Activated CD4-positive, alpha-beta T cell treated with anti-CD3 and anti-CD28 coated beads, Interleukin-2, amount 10 ng/mL, durations not matched to agents 7 days and 5 days (primary cell): ENCODE data around the gene BTBD6. TPM values are rescaled to one million over a fixed set of nuclear protein-coding genes. Genes with fewer than 3 reads are reported as not detected.

ENCODE experiments used
- CTCF ChIA-PET: fragments of 350-600 bp; sonication (Branson Sonifier 250); formaldehyde crosslinking; loops from one replicate; lab custom pipeline; 2021; ENCODE audit warnings: antibody characterized with exemption; lab: Charles Lee
- POLR2A ChIA-PET: fragments of 350-600 bp; sonication (Branson Sonifier 250); formaldehyde crosslinking; loops from one replicate; lab custom pipeline; 2021; ENCODE audit warnings: antibody characterized with exemption; lab: Charles Lee
- DNase-seq: peaks from one replicate; pipeline ENCODE4 v3.0.0-alpha.2; 2020
- H3K27ac Mint-ChIP-seq: one replicate; pipeline ENCODE4 v1.8.0; 2021; ENCODE audit warnings: mild to moderate bottlenecking, moderate library complexity, mixed read lengths
- H3K27me3 Mint-ChIP-seq: one replicate; pipeline ENCODE4 v1.8.0; 2021; ENCODE audit warnings: mixed read lengths
- H3K36me3 Mint-ChIP-seq: one replicate; pipeline ENCODE4 v1.8.0; 2021; ENCODE audit warnings: low read depth, mixed read lengths
- H3K4me1 Mint-ChIP-seq: one replicate; pipeline ENCODE4 v1.8.0; 2021; ENCODE audit warnings: mixed read lengths
- H3K4me3 Mint-ChIP-seq: one replicate; pipeline ENCODE4 v1.8.0; 2021; ENCODE audit warnings: mild to moderate bottlenecking, moderate library complexity, mixed read lengths
- H3K9me3 Mint-ChIP-seq: one replicate; pipeline ENCODE4 v1.8.0; 2021; ENCODE audit warnings: mixed read lengths
- total RNA-seq, 2 experiments: library from RNA; stranded (reverse); gene quantifications; one replicate each; pipeline ENCODE4 v1.2.3, GENCODE V29; 2021

The BTBD6 gene
- total RNA-seq, 2 experiments from 2014 or later, result 43.7 to 43.9 TPM

DNA sequence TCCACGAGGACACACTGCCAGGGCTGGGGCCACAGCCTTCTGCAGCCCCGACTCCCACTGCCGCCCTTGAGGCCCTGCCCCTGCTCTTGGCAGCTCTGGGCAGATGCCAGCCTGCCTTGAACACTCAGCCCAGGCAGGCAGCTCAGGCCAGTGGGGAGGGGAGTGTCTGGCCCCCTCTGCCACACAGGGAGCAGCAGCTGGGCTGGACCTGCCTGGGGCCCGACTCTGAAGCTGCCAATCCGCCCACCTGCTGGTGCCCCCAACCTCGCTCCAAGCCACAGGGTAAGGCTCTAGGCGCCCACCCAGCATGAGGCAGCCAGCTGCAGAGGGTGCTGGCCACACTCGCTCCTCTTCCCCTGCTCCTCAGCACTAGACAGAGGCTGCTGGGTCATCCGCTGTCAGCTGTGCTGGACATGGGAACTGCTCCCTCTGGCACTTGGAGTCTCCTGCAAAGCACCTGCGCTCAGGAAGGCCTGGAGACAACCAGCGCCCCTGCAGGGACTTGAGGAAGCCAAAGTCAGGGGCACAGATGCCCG is 42.6 kb upstream of the BTBD6 start:
- ChIA-PET CTCF (no interaction called here), POLR2A (no interaction called here)
- Mint-ChIP-seq H3K4me1 (peaks cover 12% of the 10 kb centered on the region), H3K9me3 (no peaks in the 10 kb centered on the region), H3K36me3 (no peaks in the 10 kb centered on the region), H3K27ac (no peak overlapping the region), H3K27me3 (no peaks in the 10 kb centered on the region), H3K4me3 (no peak overlapping the region)
- DNase-seq, result no peak

GRCh38 chr14:105206873-105207272 is 41.5 kb upstream of the BTBD6 start:
- H3K4me1 Mint-ChIP-seq, result peaks cover 9% of the 10 kb centered on the region
- CTCF ChIA-PET, result interaction anchor here (1.1 kb wide), 1 partner anchor 145 kb away, joined by 3 read pairs; no protein-coding TSS in a partner anchor
- H3K9me3 Mint-ChIP-seq, result no peaks in the 10 kb centered on the region
- H3K27me3 Mint-ChIP-seq, result no peaks in the 10 kb centered on the region
- POLR2A ChIA-PET, result no interaction called here
- no peaks in the 10 kb centered on the region for H3K36me3 Mint-ChIP-seq
- no peak for DNase-seq
- no peak overlapping the region for H3K4me3 Mint-ChIP-seq
- no peak overlapping the region for H3K27ac Mint-ChIP-seq

- Mint-ChIP-seq H3K9me3 (no peaks in the 10 kb centered on the region), H3K4me3 (no peak overlapping the region), H3K27me3 (no peaks in the 10 kb centered on the region), H3K36me3 (no peaks in the 10 kb centered on the region), H3K27ac (no peak overlapping the region), H3K4me1 (peaks cover 6% of the 10 kb centered on the region)
- ChIA-PET POLR2A (no interaction called here), CTCF (interaction anchor here (1.1 kb wide), 1 partner anchor 144 kb away, joined by 3 read pairs; no protein-coding TSS in a partner anchor)
- no peak for DNase-seq
Measured at GRCh38 chr14:105207460-105207901, 40.9 kb upstream of the BTBD6 start.

- Mint-ChIP-seq H3K4me1 (peaks cover 6% of the 10 kb centered on the region), H3K4me3 (no peak overlapping the region), H3K27ac (no peak overlapping the region), H3K36me3 (no peaks in the 10 kb centered on the region), H3K27me3 (no peaks in the 10 kb centered on the region), H3K9me3 (no peaks in the 10 kb centered on the region)
- CTCF ChIA-PET, result interaction anchor here (1.1 kb wide), 1 partner anchor 144 kb away, joined by 3 read pairs; no protein-coding TSS in a partner anchor
- POLR2A ChIA-PET, result no interaction called here
- DNase-seq, result no peak
Measured at GRCh38 chr14:105207996-105208737, 40.2 kb upstream of the BTBD6 start.

DNA sequence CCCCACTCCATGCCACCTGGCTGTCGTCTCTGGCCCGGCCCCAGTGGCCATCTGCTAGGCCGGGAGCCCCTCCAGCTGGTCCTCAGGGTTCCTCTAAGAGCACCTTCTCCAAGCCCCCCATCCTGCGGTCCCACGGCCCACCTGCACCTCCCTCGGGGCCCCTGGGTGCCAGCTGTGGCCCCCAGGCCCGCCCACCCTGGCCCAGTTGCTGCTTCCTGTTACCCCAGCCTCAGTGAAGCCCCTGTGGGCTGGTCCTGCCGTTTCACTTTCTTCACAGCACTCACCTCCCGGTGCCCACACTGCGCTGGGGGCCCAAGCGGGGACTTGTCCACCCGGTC is 39.6 kb upstream of the BTBD6 start:
- H3K27ac Mint-ChIP-seq, result no peak overlapping the region
- H3K4me1 Mint-ChIP-seq, result peaks cover 6% of the 10 kb centered on the region
- no peaks in the 10 kb centered on the region for H3K36me3 Mint-ChIP-seq
- DNase-seq, result no peak
- ChIA-PET POLR2A (no interaction called here), CTCF (no interaction called here)
- H3K4me3 Mint-ChIP-seq, result no peak overlapping the region
- H3K27me3 Mint-ChIP-seq, result no peaks in the 10 kb centered on the region
- no peaks in the 10 kb centered on the region for H3K9me3 Mint-ChIP-seq

GRCh38 chr14:105209091-105209490 is 39.2 kb upstream of the BTBD6 start:
- Mint-ChIP-seq H3K27me3 (no peaks in the 10 kb centered on the region), H3K4me3 (no peak overlapping the region), H3K36me3 (no peaks in the 10 kb centered on the region), H3K27ac (no peak overlapping the region), H3K4me1 (peaks cover 6% of the 10 kb centered on the region), H3K9me3 (no peaks in the 10 kb centered on the region)
- ChIA-PET POLR2A (no interaction called here), CTCF (no interaction called here)
- no peak for DNase-seq

DNA sequence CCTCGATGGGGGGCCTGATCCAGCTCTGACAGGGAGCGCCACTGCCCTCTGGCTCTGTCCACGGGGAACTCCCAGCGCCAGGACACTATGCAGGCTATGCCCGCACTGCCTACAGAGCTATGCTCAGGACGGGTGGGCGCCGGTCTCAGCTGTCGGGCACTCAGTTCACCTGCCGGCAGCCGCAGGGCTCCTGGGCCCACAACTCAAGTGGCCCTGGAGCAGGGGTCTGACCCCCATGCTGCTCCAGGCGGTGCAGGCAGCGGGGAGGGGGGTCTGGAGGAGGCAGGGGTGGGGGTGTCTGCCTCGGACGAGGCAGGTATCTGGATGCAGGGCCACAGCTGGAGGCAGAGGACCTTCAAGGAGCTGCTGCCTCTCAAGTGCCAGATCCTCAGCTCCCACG is 38.7 kb upstream of the BTBD6 start:
- no peaks in the 10 kb centered on the region for H3K27me3 Mint-ChIP-seq
- H3K36me3 Mint-ChIP-seq, result no peaks in the 10 kb centered on the region
- ChIA-PET POLR2A (no interaction called here), CTCF (no interaction called here)
- H3K27ac Mint-ChIP-seq, result no peak overlapping the region
- peaks cover 3% of the 10 kb centered on the region for H3K4me1 Mint-ChIP-seq
- no peak overlapping the region for H3K4me3 Mint-ChIP-seq
- no peak for DNase-seq
- H3K9me3 Mint-ChIP-seq, result no peaks in the 10 kb centered on the region

- Mint-ChIP-seq H3K4me1 (no peaks in the 10 kb centered on the region), H3K9me3 (no peaks in the 10 kb centered on the region), H3K27ac (no peak overlapping the region), H3K27me3 (no peaks in the 10 kb centered on the region), H3K4me3 (no peak overlapping the region), H3K36me3 (peaks cover 5% of the 10 kb centered on the region)
- CTCF ChIA-PET, result no interaction called here
- POLR2A ChIA-PET, result no interaction called here
- no peak for DNase-seq
Measured at GRCh38 chr14:105210266-105211025, 37.9 kb upstream of the BTBD6 start.

DNA sequence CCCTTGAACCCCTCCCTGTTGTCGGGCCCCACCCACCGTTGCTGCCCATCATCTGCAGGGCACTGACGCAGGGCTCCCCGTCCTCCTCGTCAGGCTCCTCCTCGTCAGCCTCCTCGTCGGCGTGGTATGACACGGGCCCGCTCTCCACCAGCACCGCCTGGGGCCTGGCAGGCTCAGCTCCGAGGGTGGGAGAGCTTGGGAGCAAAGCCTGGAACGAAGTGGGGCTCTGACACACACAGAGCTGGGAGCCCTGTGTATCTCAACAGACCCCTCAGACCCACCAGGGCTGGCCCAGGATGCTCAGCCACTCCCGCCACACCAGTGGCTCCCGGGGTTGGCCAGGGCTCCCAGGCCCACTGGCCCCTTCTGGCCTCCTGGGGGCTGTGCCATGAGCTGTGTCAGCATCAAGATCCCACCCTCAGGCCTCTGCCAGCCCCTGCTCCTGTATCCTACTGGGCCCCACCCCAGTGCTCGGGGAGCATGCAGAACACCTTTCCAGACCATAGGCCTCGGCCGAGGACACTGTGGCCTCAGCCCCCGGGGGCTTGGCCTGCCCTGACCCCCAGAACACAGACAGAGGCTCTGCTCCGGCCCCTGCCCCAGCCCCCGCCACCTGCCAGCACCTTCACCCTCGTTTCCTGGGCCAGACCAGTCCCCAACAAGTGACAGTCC is 37.1 kb upstream of the BTBD6 start:
- Mint-ChIP-seq H3K4me1 (no peaks in the 10 kb centered on the region), H3K27ac (no peak overlapping the region), H3K9me3 (no peaks in the 10 kb centered on the region), H3K27me3 (no peaks in the 10 kb centered on the region), H3K4me3 (no peak overlapping the region), H3K36me3 (peaks cover 12% of the 10 kb centered on the region)
- no peak for DNase-seq
- ChIA-PET CTCF (interaction anchor here (0.6 to 0.7 kb wide), 2 partner anchors 13 to 1134 kb away, joined by 3 read pairs; no protein-coding TSS in a partner anchor), POLR2A (no interaction called here)

DNA sequence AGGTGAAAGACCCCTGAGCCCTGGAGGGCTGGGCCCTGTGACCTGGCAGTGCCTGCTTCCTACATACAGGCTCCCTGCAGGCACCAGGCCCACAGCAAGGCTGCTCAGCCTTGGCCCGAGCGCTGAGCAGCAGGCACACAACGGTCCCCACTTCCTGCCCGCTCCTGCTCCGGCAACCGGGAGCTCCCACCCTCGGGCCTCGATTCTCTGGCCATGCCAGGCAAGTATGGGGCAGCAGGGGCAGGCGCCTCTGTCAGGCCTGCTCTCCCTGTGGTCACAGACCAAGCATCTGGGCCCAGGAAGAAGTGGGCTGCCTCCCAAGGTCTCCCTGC is 36.6 kb upstream of the BTBD6 start:
- ChIA-PET CTCF (interaction anchor here (0.6 to 1.5 kb wide), 3 partner anchors 12 to 1135 kb away, joined by 3 read pairs; no protein-coding TSS in a partner anchor), POLR2A (no interaction called here)
- Mint-ChIP-seq H3K36me3 (peaks cover 12% of the 10 kb centered on the region), H3K27me3 (no peaks in the 10 kb centered on the region), H3K4me1 (no peaks in the 10 kb centered on the region), H3K9me3 (no peaks in the 10 kb centered on the region), H3K4me3 (no peak overlapping the region), H3K27ac (no peak overlapping the region)
- no peak for DNase-seq

DNA sequence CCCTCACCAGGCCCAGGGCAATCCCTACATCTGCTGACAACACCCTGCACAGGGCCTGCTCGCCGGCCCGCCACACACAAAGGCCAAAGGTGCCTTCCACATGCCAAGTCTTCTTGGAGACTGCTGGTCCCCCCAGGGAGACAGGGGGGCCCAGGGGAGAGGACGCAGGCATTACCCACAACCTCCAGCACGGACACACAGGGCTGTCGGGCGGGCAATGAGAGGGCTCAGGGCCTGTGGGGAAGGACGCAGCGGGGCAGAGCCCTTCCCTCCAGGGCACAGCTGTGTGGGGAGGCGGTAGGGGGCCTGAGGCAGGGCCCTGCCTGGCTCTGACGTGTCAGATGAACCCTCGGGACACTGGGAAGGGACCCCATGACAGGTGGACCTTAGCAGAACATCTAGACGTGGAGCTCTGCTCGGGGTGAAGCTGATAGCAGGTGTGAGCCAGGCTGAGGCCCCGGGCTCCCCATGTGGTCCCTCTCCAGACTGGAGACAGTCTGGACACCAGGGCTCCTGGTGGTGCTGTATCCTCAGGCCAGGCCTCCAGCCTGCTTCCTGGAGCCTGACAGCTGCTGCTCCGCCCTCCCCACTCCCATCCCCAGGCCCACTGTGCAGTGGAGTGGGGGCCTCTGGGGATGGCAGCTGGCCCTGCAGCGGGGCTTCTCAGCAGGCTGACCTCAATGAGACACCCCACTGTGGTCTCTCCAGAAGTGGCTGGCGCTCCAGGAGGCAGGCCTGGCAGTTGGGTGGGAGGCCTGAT is 35.6 kb upstream of the BTBD6 start:
- no peak for DNase-seq
- H3K4me1 Mint-ChIP-seq, result no peaks in the 10 kb centered on the region
- no peak overlapping the region for H3K4me3 Mint-ChIP-seq
- CTCF ChIA-PET, result interaction anchor here (1.5 to 1.8 kb wide), 2 partner anchors 11 kb away, joined by 3 to 4 read pairs; no protein-coding TSS in a partner anchor
- H3K27ac Mint-ChIP-seq, result no peak overlapping the region
- no peaks in the 10 kb centered on the region for H3K27me3 Mint-ChIP-seq
- POLR2A ChIA-PET, result no interaction called here
- peaks cover 15% of the 10 kb centered on the region for H3K36me3 Mint-ChIP-seq
- no peaks in the 10 kb centered on the region for H3K9me3 Mint-ChIP-seq

DNA sequence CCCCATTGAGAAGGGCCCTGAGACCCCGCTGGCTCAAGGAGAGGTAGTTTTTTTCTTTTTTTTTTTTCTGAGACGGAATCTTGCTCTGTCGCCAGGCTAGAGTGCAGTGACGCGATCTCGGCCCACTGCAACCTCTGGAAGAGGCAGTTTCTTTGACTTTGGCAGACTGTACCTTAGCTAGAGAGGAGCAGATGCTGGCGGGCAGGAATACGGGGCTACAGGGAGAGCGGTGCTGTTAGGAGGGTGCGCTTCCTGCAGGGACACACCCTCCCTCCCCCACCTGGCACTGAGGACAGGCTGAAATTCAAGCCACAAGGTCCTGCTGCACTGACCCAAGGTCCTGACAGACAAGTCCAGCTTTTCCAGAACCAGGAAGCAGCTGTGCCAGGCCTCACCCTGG is 35.0 kb upstream of the BTBD6 start:
- H3K4me1 Mint-ChIP-seq, result no peaks in the 10 kb centered on the region
- H3K9me3 Mint-ChIP-seq, result no peaks in the 10 kb centered on the region
- H3K4me3 Mint-ChIP-seq, result no peak overlapping the region
- no peaks in the 10 kb centered on the region for H3K27me3 Mint-ChIP-seq
- POLR2A ChIA-PET, result no interaction called here
- CTCF ChIA-PET, result interaction anchor here (0.8 to 1.8 kb wide), 3 partner anchors 11 to 34 kb away, joined by 3 to 4 read pairs (median 3); no protein-coding TSS in a partner anchor
- no peak overlapping the region for H3K27ac Mint-ChIP-seq
- DNase-seq, result no peak
- peaks cover 19% of the 10 kb centered on the region for H3K36me3 Mint-ChIP-seq
